K562 (cell line): ENCODE data around the gene PDE6B. TPM values are rescaled to one million over a fixed set of nuclear protein-coding genes. Genes with fewer than 3 reads are reported as not detected.

Source experiments
- CTCF ChIP-seq, 3 experiments: IDR thresholded peaks in 2 of 3; conservative IDR thresholded peaks in 1 of 3; 2 replicates each; pipeline ENCODE4 v1.5.1; 2011 to 2012; ENCODE audit warnings: low read length in 3 of 3, mild to moderate bottlenecking in 3 of 3, control low read depth in 2 of 3, improper control_type of control experiment in 1 of 3, inconsistent platforms in 1 of 3, low read depth in 1 of 3, mixed read lengths in 1 of 3, moderate library complexity in 1 of 3; ENCODE audit not compliant: insufficient read depth in 2 of 3
- E2F5 ChIP-seq: sonication (generic); formaldehyde crosslinking; IDR thresholded peaks from 2 replicates; pipeline ENCODE4 v1.8.0; 2022; ENCODE audit warnings: mild to moderate bottlenecking, missing genetic modification reagents
- ESRRA ChIP-seq: fragments of 450-650 bp; IDR thresholded peaks from 2 replicates; pipeline ENCODE4 v1.6.1; 2014; ENCODE audit warnings: low read depth, mild to moderate bottlenecking, moderate library complexity, borderline replicate concordance
- HMGXB4 ChIP-seq: sonication (generic); formaldehyde crosslinking; IDR thresholded peaks from 2 replicates; pipeline ENCODE4 v1.8.1; 2023; ENCODE audit warnings: mild to moderate bottlenecking, missing genetic modification reagents
- KDM4B ChIP-seq, 2 experiments: fragments of 450-650 bp in 1 of 2; sonication (generic) in 1 of 2; IDR thresholded peaks; 2 replicates each; pipeline ENCODE4 v1.6.1; 2016 to 2017; ENCODE audit warnings: borderline replicate concordance in 2 of 2, antibody characterized with exemption in 1 of 2, low read depth in 1 of 2, mild to moderate bottlenecking in 1 of 2
- NELFE ChIP-seq: IDR thresholded peaks from 2 replicates; pipeline ENCODE4 v1.6.1; 2011; ENCODE audit warnings: mild to moderate bottlenecking; ENCODE audit not compliant: insufficient read depth, insufficient read length
- RFX5 ChIP-seq: IDR thresholded peaks from 2 replicates; pipeline ENCODE4 v1.6.1; 2011; ENCODE audit warnings: low read depth, mild to moderate bottlenecking, improper control_type of control experiment, low read length
- ZBTB43 ChIP-seq: sonication (generic); formaldehyde crosslinking; IDR thresholded peaks from 2 replicates; pipeline ENCODE4 v1.8.0; 2023; ENCODE audit warnings: mild to moderate bottlenecking, missing genetic modification reagents
- ZBTB8A ChIP-seq: fragments of 450-650 bp; IDR thresholded peaks from 2 replicates; pipeline ENCODE4 v1.6.1; 2018; ENCODE audit warnings: mild to moderate bottlenecking, moderate library complexity; ENCODE audit not compliant: partially characterized antibody
- ZFPM2 ChIP-seq: fragments of 250-450 bp; sonication (Bioruptor Pico); IDR thresholded peaks from 2 replicates; pipeline ENCODE4 v1.5.1; 2022; ENCODE audit warnings: mild to moderate bottlenecking
- ZNF134 ChIP-seq: fragments of 250-450 bp; sonication (Bioruptor Pico); conservative IDR thresholded peaks from 2 replicates; pipeline ENCODE4 v1.4.0; 2020
- ZNF316 ChIP-seq: fragments of 450-650 bp; IDR thresholded peaks from 2 replicates; pipeline ENCODE4 v1.6.1; 2016
- ZNF518B ChIP-seq: fragments of 250-450 bp; sonication (Bioruptor Pico); IDR thresholded peaks from 2 replicates; pipeline ENCODE4 v1.5.0; 2021; ENCODE audit warnings: mild to moderate bottlenecking, moderate library complexity
- polyA plus RNA-seq, 8 experiments: library from polyadenylated mRNA; depleted of rRNA in 4 of 8; stranded (reverse) in 5 of 8; unstranded in 3 of 8; fragments of >200 nt; fragmentation: Nextera tagmentation in 2 of 8; fragmentation: Illumina TruSeq in 1 of 8; extraction: Ambion mirVana in 2 of 8; extraction: Trizol in 1 of 8; gene quantifications; 2 replicates each; pipeline versions ENCODE4 v1.2.1 to v1.2.3, GENCODE V29; 2011 to 2014; ENCODE audit warnings: inconsistent platforms in 1 of 8, missing spikeins in 1 of 8
- total RNA-seq, 7 experiments: library from RNA; depleted of rRNA in 6 of 7; stranded (reverse); fragments of >200 nt in 6 of 7; fragmentation: Illumina TruSeq in 2 of 7; extraction: Trizol in 2 of 7; gene quantifications; 2 replicates each; pipeline versions ENCODE4 v1.2.1 to v1.2.3, GENCODE V29; 2011 to 2021; ENCODE audit warnings: low replicate concordance in 1 of 7

Gene PDE6B
- total and polyA plus RNA-seq, 9 of the 15 experiments (the other 6 are each of a cell fraction or from before 2014, with no cell fraction given), result 0.04 TPM; not detected in 8

GRCh38 chr4:674172-675035 is 49.0 kb downstream of the PDE6B start, which contains the start of the genes ATP5ME and MYL5 (continued):
- TF ChIP-seq ZNF518B (CRISPR knock-in tag), result no peak
- 0 out of 2 replicates have a peak, but pooled peaks have one; percentile 33 for TF ChIP-seq ZBTB43 (CRISPR knock-in tag)
- peak; percentile 92 to 100 (median 99) for TF ChIP-seq CTCF (IDR thresholded peaks at IDR 0.05 in 2 of 3, conservative IDR thresholded peaks at IDR 0.05 in 1 of 3; ENCODE audit: insufficient read depth in 2 of 3, low read depth in 1 of 3, low read length in 3 of 3)
- no peak for TF ChIP-seq E2F5 (CRISPR knock-in tag)
- TF ChIP-seq NELFE, result no peak
- TF ChIP-seq ZNF134 (CRISPR knock-in tag), result no peak
- TF ChIP-seq ESRRA, result peak; percentile 93
- peak; percentile 89 for TF ChIP-seq HMGXB4 (CRISPR knock-in tag)
- no peak for TF ChIP-seq ZBTB8A
- no peak for TF ChIP-seq ZFPM2 (CRISPR knock-in tag)
- TF ChIP-seq KDM4B (IDR thresholded peaks at IDR 0.05; ENCODE audit: borderline replicate concordance in 2 of 2, low read depth in 1 of 2), result no peak
- TF ChIP-seq ZNF316, result no peak
- peak; percentile 64; the same call in 1 of the 2 replicates for TF ChIP-seq RFX5
